NCI-H2107 (cell line): ENCODE results near the gene PIWIL4.
A peak's percentile ranks its signal among the peaks of the same experiment; 100 is the strongest.
"Not testable (repeated sequence)": the region's sequence is repeated elsewhere in the genome, so short reads cannot be mapped to it uniquely, and the experiment has no call there.

Experiments used
- DNase-seq: peaks from one replicate; lab custom pipeline; 2025; lab: John Stamatoyannopoulos, UW

PIWIL4 gene

DNA sequence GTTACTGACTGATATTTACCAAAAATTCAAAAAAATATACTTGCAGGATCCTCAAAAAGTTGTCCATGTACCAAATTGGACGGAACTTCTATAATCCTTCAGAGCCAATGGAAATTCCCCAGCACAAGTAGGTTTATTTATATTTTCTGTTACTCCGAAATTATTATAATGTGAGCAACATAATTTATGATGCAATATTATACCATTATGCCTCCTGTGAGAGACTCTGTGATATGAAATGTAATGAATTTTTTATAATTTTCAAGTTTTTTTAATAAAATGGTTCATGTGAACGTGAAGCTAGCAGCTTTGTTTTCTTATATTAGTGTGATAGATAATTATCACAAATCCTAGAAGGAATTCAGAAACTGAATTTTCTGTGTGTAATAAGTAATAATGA, 18.2 kb downstream of the PIWIL4 start:
- no peak for DNase-seq

DNA sequence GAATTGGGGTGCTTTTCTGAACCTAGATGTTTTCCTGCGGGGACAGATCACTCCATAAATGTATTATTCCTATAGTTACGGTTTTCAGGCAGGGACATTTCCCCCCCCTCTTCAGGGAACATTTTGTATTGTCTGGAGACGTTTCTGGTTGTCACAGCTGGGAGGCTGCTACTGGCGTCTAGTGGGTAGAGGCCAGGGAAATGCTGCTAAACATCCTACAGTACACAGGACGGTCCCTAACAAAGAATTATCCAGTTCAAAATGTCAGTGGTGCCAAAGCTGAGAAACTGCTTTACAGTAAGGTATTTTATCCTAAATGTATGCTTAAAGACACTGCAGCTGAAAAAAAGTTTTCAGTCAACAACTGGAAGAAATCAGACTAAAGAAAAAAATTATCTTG, 19.4 kb downstream of the PIWIL4 start:
- DNase-seq = no peak

DNA sequence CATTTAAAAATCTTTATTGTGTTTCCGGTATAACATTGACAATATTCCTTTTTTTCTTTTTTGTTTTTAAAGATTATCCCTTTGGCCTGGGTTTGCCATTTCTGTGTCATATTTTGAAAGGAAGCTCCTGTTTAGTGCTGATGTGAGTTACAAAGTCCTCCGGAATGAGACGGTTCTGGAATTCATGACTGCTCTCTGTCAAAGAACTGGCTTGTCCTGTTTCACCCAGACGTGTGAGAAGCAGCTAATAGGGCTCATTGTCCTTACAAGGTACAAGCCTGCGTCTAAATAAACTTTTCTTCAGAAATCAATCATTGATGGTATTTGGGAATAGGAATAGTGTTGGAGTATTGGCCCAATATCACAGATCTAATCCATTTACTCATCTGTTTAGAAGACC, 19.8 kb downstream of the PIWIL4 start:
- DNase-seq = no peak

- no peak for DNase-seq
Measured at GRCh38 chr11:94588366-94588942, 21.3 kb downstream of the PIWIL4 start.

- no peak for DNase-seq
Measured at GRCh38 chr11:94590352-94591041, 23.3 kb downstream of the PIWIL4 start.

DNA sequence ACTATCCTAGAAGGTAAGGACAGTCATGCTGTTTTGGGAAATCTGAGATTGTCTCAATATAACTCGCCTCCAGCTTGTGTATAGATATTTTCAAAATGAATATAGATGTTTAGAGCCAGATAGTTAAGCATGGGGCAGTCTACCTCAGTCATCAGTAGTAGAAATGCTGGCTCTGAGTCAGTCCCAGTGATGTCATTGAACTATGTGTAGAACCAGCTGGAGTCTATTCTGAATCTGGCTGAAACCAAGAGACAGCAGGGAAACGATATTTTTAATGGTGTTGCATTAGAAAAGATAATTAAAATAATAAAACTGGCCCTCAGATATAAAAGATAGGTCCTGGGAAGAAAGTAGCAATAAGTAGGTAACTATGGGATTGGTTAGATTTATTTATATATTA, 25.9 kb downstream of the PIWIL4 start:
- DNase-seq = no peak

- no peak for DNase-seq
Measured at GRCh38 chr11:94595076-94595475, 27.9 kb downstream of the PIWIL4 start.

DNA sequence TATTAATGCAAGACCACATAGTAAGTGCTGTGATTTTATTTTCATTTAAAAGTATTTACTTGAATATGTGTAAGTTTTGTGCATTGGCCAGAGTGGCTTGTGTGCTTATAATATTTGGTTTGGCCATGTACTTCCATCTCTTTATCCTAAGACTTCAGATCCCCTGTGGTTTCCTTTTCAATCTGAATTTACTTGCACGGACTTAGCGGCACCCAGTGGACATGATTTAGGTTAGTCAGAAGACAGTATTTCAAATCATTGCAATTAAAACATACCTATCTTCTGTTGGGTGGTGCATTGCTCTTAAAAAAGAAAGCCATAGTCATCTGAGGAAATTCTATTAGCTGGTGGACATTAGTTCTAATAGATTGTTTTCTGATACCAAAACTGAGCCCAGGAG, 30.7 kb downstream of the PIWIL4 start:
- DNase-seq = no peak

GRCh38 chr11:94599510-94599909, 32.3 kb downstream of the PIWIL4 start:
- DNase-seq = no peak

DNA sequence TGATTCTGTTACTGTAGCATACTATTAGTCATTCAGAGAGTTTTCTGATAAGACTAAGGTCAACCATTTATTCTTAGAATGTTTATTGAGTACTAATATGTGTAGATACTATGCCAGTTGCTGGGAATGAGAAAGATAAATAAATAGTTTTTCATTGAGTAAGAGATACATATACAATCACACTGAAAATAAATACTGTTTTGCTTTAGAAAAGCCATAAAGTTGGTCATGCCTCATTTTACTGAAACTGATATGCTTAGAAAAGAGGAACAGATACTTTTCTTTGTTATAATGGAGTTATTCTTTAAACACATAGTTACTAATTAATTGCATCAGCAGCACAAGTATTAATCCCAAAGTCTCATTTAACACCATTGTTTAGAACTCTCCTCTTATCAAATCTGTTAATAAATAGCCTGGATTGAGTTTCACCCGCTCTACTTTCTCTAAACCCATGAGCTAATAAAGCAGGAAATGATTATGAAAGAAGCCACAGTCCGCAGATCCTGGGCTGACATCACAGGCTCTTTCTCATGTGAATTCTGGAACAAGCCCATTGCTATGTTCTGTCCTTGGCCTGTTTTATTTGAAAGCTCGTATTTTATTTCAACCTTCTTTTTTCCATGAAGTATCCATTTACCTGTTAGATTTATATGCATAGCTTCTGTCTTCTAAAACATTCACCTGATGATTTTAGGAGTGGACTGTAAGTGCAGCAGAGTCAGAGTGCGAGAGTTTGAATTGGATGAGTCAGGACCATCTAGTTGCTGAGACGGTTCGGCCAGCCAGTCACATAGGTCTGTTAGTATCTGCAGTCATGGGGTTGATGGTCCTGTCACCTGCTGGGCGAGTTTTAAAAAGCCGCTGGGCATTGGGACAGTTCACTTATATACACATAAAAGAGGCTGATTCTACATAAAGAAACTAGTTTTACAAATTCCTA, 35.5 kb downstream of the PIWIL4 start:
- no peak for DNase-seq

- DNase-seq = no peak
Measured at GRCh38 chr11:94603587-94603986, 36.4 kb downstream of the PIWIL4 start.

DNA sequence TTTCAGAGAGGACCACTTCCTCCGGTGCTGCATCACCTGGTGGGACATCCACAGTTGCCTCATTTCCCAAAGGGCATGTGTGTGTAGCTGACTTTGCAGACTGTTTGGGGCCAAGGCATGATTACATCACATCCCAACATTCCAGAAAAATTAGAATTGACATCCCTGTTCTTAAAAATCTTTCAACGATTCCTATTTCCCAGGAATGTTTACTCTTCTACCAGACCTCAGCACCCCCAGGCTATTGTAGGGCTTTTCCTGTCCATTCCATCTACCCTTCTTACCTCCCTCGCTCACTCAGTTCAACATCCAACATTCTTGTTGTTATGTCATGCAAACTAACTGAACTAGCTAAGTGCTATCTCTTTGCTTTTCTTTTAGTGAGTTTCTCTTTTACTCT, 37.3 kb downstream of the PIWIL4 start:
- no peak for DNase-seq

GRCh38 chr11:94613120-94613519, 46.0 kb downstream of the PIWIL4 start:
- no peak for DNase-seq

- DNase-seq = peak; percentile 57
Measured at GRCh38 chr11:94623120-94623735, 56.1 kb downstream of the PIWIL4 start.

DNA sequence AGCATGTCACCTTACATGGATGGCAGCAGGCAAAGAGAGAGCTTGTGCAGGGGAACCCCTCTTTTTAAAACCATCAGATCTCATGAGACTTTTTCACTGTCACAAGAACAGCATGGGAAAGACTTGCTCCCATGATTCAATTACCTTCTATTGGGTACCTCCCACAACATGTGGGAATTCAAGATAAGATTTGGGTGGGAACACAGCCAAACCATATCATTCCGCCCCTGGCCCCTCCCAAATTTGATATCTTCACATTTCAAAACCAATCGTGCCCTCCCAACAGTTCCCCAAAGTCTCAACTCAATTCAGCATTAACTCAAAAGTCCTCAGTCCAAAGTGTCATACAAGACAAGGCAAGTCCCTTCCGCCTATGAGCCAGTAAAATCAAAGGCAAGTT, 58.3 kb downstream of the PIWIL4 start:
- DNase-seq = not testable (repeated sequence)

DNA sequence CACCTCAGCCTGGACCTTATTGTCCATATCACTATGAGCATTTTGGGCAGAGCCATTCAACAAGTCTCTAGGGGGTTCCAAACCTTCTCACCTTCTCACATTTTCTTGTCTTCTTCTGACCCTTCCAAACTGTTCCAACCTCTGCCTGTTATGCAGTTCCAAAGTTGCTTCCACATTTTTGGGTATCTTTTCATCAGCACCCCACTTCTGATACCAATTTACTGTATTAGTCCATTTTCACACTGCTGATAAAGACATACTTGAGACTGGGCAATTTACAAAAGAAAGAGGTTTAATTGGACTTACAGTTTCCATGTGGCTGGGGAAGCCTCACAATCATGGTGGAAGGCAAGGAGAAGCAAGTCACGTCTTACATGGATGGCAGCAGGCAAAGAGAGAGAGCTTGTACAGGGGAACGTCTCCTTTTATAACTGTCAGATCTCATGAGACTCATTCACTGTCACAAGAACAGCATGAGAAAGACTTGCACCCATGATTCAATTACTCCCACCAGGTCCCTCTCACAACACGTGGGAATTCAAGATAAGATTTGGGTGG, 59.9 kb downstream of the PIWIL4 start:
- not testable (repeated sequence) for DNase-seq

DNA sequence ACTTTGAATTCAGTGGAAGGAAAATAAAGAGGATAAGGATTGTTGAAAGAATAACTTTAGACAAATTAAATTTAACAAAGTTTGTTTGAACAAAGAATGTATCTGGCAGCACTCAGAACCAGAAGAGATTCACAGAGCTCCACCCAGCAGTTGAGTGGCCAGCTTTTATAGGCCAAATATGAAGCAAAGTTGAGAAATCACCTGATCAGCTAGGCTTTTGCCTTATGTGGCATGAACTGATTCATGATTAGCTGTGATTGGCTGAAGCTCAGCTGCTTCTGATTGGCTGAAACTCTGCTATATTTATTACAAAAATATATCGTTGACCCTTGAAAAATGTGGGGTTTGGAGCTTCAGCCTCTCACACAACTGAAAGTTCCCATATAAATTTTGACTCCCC, 62.6 kb downstream of the PIWIL4 start:
- no peak for DNase-seq

- DNase-seq = no peak
Measured at GRCh38 chr11:94630221-94630620, 63.1 kb downstream of the PIWIL4 start.

GRCh38 chr11:94632356-94632755, 65.2 kb downstream of the PIWIL4 start:
- DNase-seq = no peak

- no peak for DNase-seq
Measured at GRCh38 chr11:94635072-94635471, 67.9 kb downstream of the PIWIL4 start.

- no peak for DNase-seq
Measured at GRCh38 chr11:94636388-94636949, 69.3 kb downstream of the PIWIL4 start.
